Activated CD8-positive, alpha-beta T cell treated with anti-CD3 and anti-CD28 coated beads, Interleukin-2, amount 10 ng/mL, durations not matched to agents 7 days and 5 days (primary cell): ENCODE data around the gene ATXN1. TPM values are rescaled to one million over a fixed set of nuclear protein-coding genes. Genes with fewer than 3 reads are reported as not detected.

Experiments
- ATAC-seq: fragments of 150-1000 bp; cut with Tn5 transposase; one replicate; pipeline ENCODE4 v1.10.0; 2021; ENCODE audit warnings: moderate library complexity
- CTCF ChIA-PET: fragments of 350-600 bp; sonication (Branson Sonifier 250); formaldehyde crosslinking; loops from one replicate; lab custom pipeline; 2021; ENCODE audit warnings: antibody characterized with exemption; lab: Charles Lee
- POLR2A ChIA-PET: fragments of 350-600 bp; sonication (Branson Sonifier 250); formaldehyde crosslinking; loops from one replicate; lab custom pipeline; 2021; ENCODE audit warnings: antibody characterized with exemption; lab: Charles Lee
- DNase-seq: peaks from one replicate; pipeline ENCODE4 v3.0.0-alpha.2; 2020
- H3K27ac Mint-ChIP-seq: one replicate; pipeline ENCODE4 v1.8.0; 2021; ENCODE audit warnings: mild to moderate bottlenecking, mixed read lengths
- H3K27me3 Mint-ChIP-seq: one replicate; pipeline ENCODE4 v1.8.0; 2021; ENCODE audit warnings: low read depth, mixed read lengths
- H3K36me3 Mint-ChIP-seq: one replicate; pipeline ENCODE4 v1.8.0; 2021; ENCODE audit warnings: low read depth, mixed read lengths
- H3K4me1 Mint-ChIP-seq: one replicate; pipeline ENCODE4 v1.8.0; 2021; ENCODE audit warnings: low read depth, mixed read lengths
- H3K4me3 Mint-ChIP-seq: one replicate; pipeline ENCODE4 v1.8.0; 2021; ENCODE audit warnings: mild to moderate bottlenecking, mixed read lengths
- H3K9me3 Mint-ChIP-seq: one replicate; pipeline ENCODE4 v1.8.0; 2022; ENCODE audit warnings: mixed read lengths; ENCODE audit not compliant: insufficient read depth
- total RNA-seq, 2 experiments: library from RNA; stranded (reverse); gene quantifications; one replicate each; pipeline ENCODE4 v1.2.3, GENCODE V29; 2021

ATXN1 gene
- total RNA-seq, 2 experiments from 2014 or later: 36.7 to 42.9 TPM

GRCh38 chr6:16767765-16768476 is 6.7 kb upstream of the ATXN1 start:
- CTCF ChIA-PET: interaction anchor here (0.7 to 3.0 kb wide), 17 partner anchors 16 to 584 kb away, joined by 3 to 13 read pairs (median 3); no protein-coding TSS in a partner anchor
- H3K27ac Mint-ChIP-seq: no peak overlapping the region

DNA sequence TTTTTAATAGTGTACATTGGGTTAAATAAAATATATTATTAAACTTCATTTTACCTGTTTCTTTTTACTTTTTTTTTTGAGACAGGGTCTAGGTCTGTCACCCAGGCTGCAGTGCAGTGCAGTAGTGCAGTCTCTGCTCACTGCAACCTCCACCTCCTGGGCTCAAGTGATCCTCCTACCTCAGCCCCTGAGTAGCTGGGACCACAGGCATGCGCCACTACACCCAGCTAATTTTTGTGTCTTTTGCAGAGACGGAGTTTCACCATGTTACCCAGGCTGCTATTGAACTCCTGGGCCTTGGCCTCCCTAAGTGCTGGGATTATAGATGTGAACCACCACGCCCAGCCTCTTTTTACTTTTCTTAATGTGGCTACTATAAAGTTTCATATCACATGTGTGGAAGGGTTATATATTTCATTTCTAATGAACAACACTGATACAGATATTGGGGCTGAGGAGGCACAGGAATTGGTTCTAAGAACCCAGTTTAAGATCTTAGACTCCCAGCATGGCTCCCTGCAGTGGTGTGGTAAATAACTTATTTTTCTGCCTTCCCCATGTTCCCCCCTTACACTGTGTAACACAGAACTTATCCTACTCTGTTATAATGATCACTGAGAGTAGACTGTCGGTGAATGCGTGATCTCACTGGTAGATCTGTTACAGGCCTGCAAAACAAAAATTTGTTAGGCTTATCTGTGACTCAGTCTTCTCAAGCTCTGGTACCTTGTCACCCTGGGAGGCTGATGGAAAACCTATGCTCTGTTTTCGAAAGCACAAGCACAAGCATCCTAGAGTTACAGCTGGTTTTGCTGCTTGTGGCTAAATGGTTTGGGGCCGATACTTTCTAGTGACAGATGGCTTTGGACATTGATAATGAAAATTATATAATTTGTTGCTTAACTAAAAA is 5.8 kb upstream of the ATXN1 start:
- no peak for ATAC-seq
- Mint-ChIP-seq H3K27me3 (no peaks in the 10 kb centered on the region), H3K4me3 (no peak overlapping the region), H3K27ac (no peak overlapping the region), H3K36me3 (peaks cover 13% of the 10 kb centered on the region), H3K9me3 (no peaks in the 10 kb centered on the region), H3K4me1 (peaks cover 88% of the 10 kb centered on the region)
- ChIA-PET CTCF (interaction anchor here (0.7 to 3.0 kb wide), 9 partner anchors 22 to 357 kb away, joined by 3 to 13 read pairs (median 3); no protein-coding TSS in a partner anchor), POLR2A (no interaction called here)
- no peak for DNase-seq

More at GRCh38 chr6:16767765-16768476, 6.7 kb upstream of the ATXN1 start:
- Mint-ChIP-seq H3K9me3 (no peaks in the 10 kb centered on the region), H3K27me3 (no peaks in the 10 kb centered on the region), H3K4me3 (no peak overlapping the region), H3K36me3 (peaks cover 13% of the 10 kb centered on the region), H3K4me1 (peaks cover 85% of the 10 kb centered on the region)
- POLR2A ChIA-PET: interaction anchor here (0.7 kb wide), 1 partner anchor 445 kb away, joined by 3 read pairs; no protein-coding TSS in a partner anchor
- no peak for DNase-seq
- no peak for ATAC-seq

GRCh38 chr6:16766043-16766536 is 4.8 kb upstream of the ATXN1 start:
- CTCF ChIA-PET: interaction anchor here (1.4 to 5.8 kb wide), 4 partner anchors 8 to 320 kb away, joined by 4 to 173 read pairs (median 58); no protein-coding TSS in a partner anchor
- no peaks in the 10 kb centered on the region for H3K27me3 Mint-ChIP-seq
- ATAC-seq: no peak
- no peak overlapping the region for H3K4me3 Mint-ChIP-seq
- peak overlapping the region; percentile 61 for H3K27ac Mint-ChIP-seq
- peak; percentile 52 for DNase-seq
- peaks cover 12% of the 10 kb centered on the region for H3K36me3 Mint-ChIP-seq
- no peaks in the 10 kb centered on the region for H3K9me3 Mint-ChIP-seq
- H3K4me1 Mint-ChIP-seq: peaks cover 78% of the 10 kb centered on the region
- POLR2A ChIA-PET: no interaction called here

- ATAC-seq: no peak
- H3K36me3 Mint-ChIP-seq: peaks cover 12% of the 10 kb centered on the region
- H3K4me3 Mint-ChIP-seq: no peak overlapping the region
- H3K27ac Mint-ChIP-seq: no peak overlapping the region
- DNase-seq: no peak
- peaks cover 69% of the 10 kb centered on the region for H3K4me1 Mint-ChIP-seq
- POLR2A ChIA-PET: no interaction called here
- CTCF ChIA-PET: interaction anchor here (0.8 to 5.8 kb wide), 9 partner anchors 8 to 432 kb away, joined by 3 to 173 read pairs (median 17); no protein-coding TSS in a partner anchor
- H3K9me3 Mint-ChIP-seq: no peaks in the 10 kb centered on the region
- H3K27me3 Mint-ChIP-seq: no peaks in the 10 kb centered on the region
Measured at GRCh38 chr6:16765235-16765634, 4.0 kb upstream of the ATXN1 start.

GRCh38 chr6:16764188-16764950 is 3.1 kb upstream of the ATXN1 start:
- H3K4me1 Mint-ChIP-seq: peaks cover 61% of the 10 kb centered on the region
- ATAC-seq: no peak
- CTCF ChIA-PET: interaction anchor here (0.6 to 5.8 kb wide), 52 partner anchors 9 to 524 kb away, joined by 3 to 173 read pairs (median 7); no protein-coding TSS in a partner anchor
- no peaks in the 10 kb centered on the region for H3K9me3 Mint-ChIP-seq
- H3K27ac Mint-ChIP-seq: peak overlapping the region; percentile 73
- DNase-seq: no peak
- H3K36me3 Mint-ChIP-seq: peaks cover 15% of the 10 kb centered on the region
- H3K27me3 Mint-ChIP-seq: no peaks in the 10 kb centered on the region
- POLR2A ChIA-PET: interaction anchor here (0.8 to 3.5 kb wide), 5 partner anchors 9 to 343 kb away, joined by 3 to 15 read pairs (median 6); no protein-coding TSS in a partner anchor
- H3K4me3 Mint-ChIP-seq: peak overlapping the region; percentile 99

- POLR2A ChIA-PET: interaction anchor here (0.7 to 3.5 kb wide), 21 partner anchors 11 to 443 kb away, joined by 3 to 26 read pairs (median 6); no protein-coding TSS in a partner anchor
- CTCF ChIA-PET: interaction anchor here (0.6 to 5.8 kb wide), 82 partner anchors 8 to 522 kb away, joined by 3 to 173 read pairs (median 5); no protein-coding TSS in a partner anchor
- H3K9me3 Mint-ChIP-seq: no peaks in the 10 kb centered on the region
- peak overlapping the region; percentile 99 for H3K4me3 Mint-ChIP-seq
- H3K4me1 Mint-ChIP-seq: peaks cover 61% of the 10 kb centered on the region
- ATAC-seq (peak; percentile 3), DNase-seq (peak; percentile 71)
- no peaks in the 10 kb centered on the region for H3K27me3 Mint-ChIP-seq
- peak overlapping the region; percentile 97 for H3K27ac Mint-ChIP-seq
- peaks cover 19% of the 10 kb centered on the region for H3K36me3 Mint-ChIP-seq
Measured at GRCh38 chr6:16762550-16763477, 1.6 kb upstream of the ATXN1 start.

DNA sequence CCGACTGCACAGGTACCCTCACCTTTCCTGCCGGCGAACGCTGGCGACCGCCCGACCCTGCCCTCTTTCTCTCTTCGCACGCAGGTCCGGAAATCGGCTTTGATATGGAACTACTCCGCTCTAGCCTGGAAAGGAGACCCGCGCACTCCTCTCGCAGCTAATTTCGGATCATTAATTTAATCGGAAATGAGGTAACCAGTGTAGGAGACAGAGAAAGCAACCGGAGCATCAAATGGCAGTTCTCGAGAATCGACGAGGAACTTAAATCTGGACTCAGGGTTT is 949 bp upstream of the ATXN1 start:
- CTCF ChIA-PET: interaction anchor here (0.8 to 5.8 kb wide), 39 partner anchors 11 to 443 kb away, joined by 3 to 173 read pairs (median 5); no protein-coding TSS in a partner anchor
- Mint-ChIP-seq H3K27me3 (no peaks in the 10 kb centered on the region), H3K4me3 (peak overlapping the region; percentile 99), H3K4me1 (peaks cover 60% of the 10 kb centered on the region), H3K9me3 (no peaks in the 10 kb centered on the region), H3K27ac (peak overlapping the region; percentile 97), H3K36me3 (peaks cover 20% of the 10 kb centered on the region)
- ATAC-seq (peak; percentile 4), DNase-seq (no peak)
- POLR2A ChIA-PET: interaction anchor here (0.6 to 3.5 kb wide), 27 partner anchors 17 to 1011 kb away, joined by 3 to 26 read pairs (median 6); no protein-coding TSS in a partner anchor

- Mint-ChIP-seq H3K4me3 (peak overlapping the region; percentile 99), H3K9me3 (no peaks in the 10 kb centered on the region), H3K36me3 (peaks cover 21% of the 10 kb centered on the region), H3K4me1 (peaks cover 60% of the 10 kb centered on the region), H3K27me3 (no peaks in the 10 kb centered on the region), H3K27ac (peak overlapping the region; percentile 97)
- ChIA-PET POLR2A (interaction anchor here (0.6 to 3.5 kb wide), 36 partner anchors 17 to 1012 kb away, joined by 3 to 26 read pairs (median 5); no protein-coding TSS in a partner anchor), CTCF (interaction anchor here (0.8 to 5.8 kb wide), 40 partner anchors 12 to 443 kb away, joined by 3 to 173 read pairs (median 5); no protein-coding TSS in a partner anchor)
- ATAC-seq: peak; percentile 64
- peak; percentile 90 for DNase-seq
Measured at GRCh38 chr6:16761471-16762267, 409 bp upstream of the ATXN1 start.
